Pancreas (tissue), 10 donors: ENCODE results near the gene SIX4. TPM values are rescaled to one million over a fixed set of nuclear protein-coding genes. Genes with fewer than 3 reads are reported as not detected.

Source experiments
- ATAC-seq, 4 donors: fragments of 200-7000 bp; cut with Tn5 transposase; one replicate each; pipeline versions ENCODE4 v1.8.0 to v1.9.1; 2020; ENCODE audit warnings: mild to moderate bottlenecking in 4 of 4, moderate library complexity in 4 of 4
- DNase-seq, 6 donors: peaks; one replicate each; pipeline ENCODE4 v3.0.0-alpha.2; 2020
- FAIRE-seq: peaks from 2 replicates; lab custom pipeline; 2012; peaks lifted over from hg19 to GRCh38; lab: Jason Lieb, UNC
- H3K27ac ChIP-seq, 4 donors: fragments of 200-600 bp; sonication (generic); 1 replicate in 3 of 4; 2 replicates in 1 of 4; pipeline versions ENCODE4 v1.5.0 to v1.8.0; 2020
- H3K27me3 ChIP-seq, 4 donors: fragments of 200-600 bp; one replicate each; pipeline ENCODE4 v1.8.0; 2021
- H3K36me3 ChIP-seq, 3 donors: fragments of 200-600 bp; sonication (generic) in 1 of 3; one replicate each; pipeline versions ENCODE4 v1.5.0 to v1.8.0; 2020 to 2021
- H3K4me1 ChIP-seq, 3 donors: fragments of 200-600 bp; one replicate each; pipeline ENCODE4 v1.8.0; 2021
- H3K4me3 ChIP-seq, 4 donors: fragments of 200-600 bp; sonication (generic) in 2 of 4; one replicate each; pipeline versions ENCODE4 v1.5.0 to v1.8.0; 2020 to 2021
- H3K9me3 ChIP-seq, 4 donors: fragments of 200-600 bp; one replicate each; pipeline ENCODE4 v1.8.0; 2021
- CTCF ChIP-seq, 4 donors: fragments of 200-600 bp; sonication (generic) in 3 of 4; IDR thresholded peaks; one replicate each; pipeline versions ENCODE4 v1.5.0 to v1.8.0; 2021; ENCODE audit warnings: antibody characterized with exemption in 4 of 4
- WGBS, 2 donors: extraction: QIAGEN DNeasy Blood & Tissue Kit; methylation state at CpG; one replicate each; pipeline ENCODE4 v1.1.7; 2013; 5-methylcytosine and 5-hydroxymethylcytosine counted together
- intact Hi-C, 3 donors: fragments of 100-400 bp; cut with DNase I; formaldehyde crosslinking; loops; one replicate each; pipeline versions ENCODE4 v1.11.1 to v1.14.2; 2022
- polyA plus RNA-seq, 2 donors: library from polyadenylated mRNA; stranded (reverse); fragments of 200-250 nt; gene quantifications; one replicate each; pipeline ENCODE4 v1.2.3, GENCODE V29; 2013
- total RNA-seq, 6 donors: library from RNA; stranded (reverse); fragmentation: NEBNext Ultra II Directional in 4 of 6; extraction: Animal tissue kit (Norgen Biotek cat#: 25700) in 4 of 6; gene quantifications; one replicate each; pipeline versions ENCODE4 v1.2.1 to v1.2.4, GENCODE V29; 2021 to 2023
- donor health status: healthy with polysubstance abuse.
- donor health status: DM: no; HTN: no; CAD: no; lungs with moderate emphysema.
- donor health status: DM: no; HTN: no; CAD: no.
- donor health status: control.
- donor health status: control.
- donor health status: Bipolar disorder and iron deficiency.
- donor health status: DM: yes; HTN: yes; CAD: no.
- donor health status: DM: no; HTN: no; CAD: no.
- donor health status: DM: no; HTN: no; CAD: no.
- donor health status: DM: yes; HTN: yes; CAD: no.

The SIX4 gene
- total and polyA plus RNA-seq, 8 donors, result 0.33 to 4.1 (median 2.2) TPM

- 0 to 1% methylated on average over 52 to 60 of the region's 60 CpGs for WGBS, 2 donors
- ATAC-seq, result peak; percentile 54 to 70 (median 63)
- no peak for FAIRE-seq
- Histone ChIP-seq H3K36me3 (no peaks in the 10 kb centered on the region), H3K9me3 (no peaks in the 10 kb centered on the region), H3K27me3 (no peaks in the 10 kb centered on the region), H3K4me1 (no peaks in the 10 kb centered on the region), H3K4me3 (peak overlapping the region; percentile 53 to 82 (median 71)), H3K27ac (peak overlapping the region in 3 of 4 donors; percentile 73 to 81 (median 79))
- peak; percentile 46 to 79 (median 60) for DNase-seq
- no peak for TF ChIP-seq CTCF (IDR thresholded peaks at IDR 0.05)
- intact Hi-C loops, result no loop called here
Measured at GRCh38 chr14:60722357-60723115, 1.6 kb downstream of the SIX4 start.

- Histone ChIP-seq H3K27me3 (no peaks in the 10 kb centered on the region), H3K36me3 (no peaks in the 10 kb centered on the region), H3K27ac (peak overlapping the region in 1 of 4 donors; percentile 79), H3K4me1 (no peaks in the 10 kb centered on the region), H3K4me3 (peak overlapping the region; percentile 53 to 82 (median 71)), H3K9me3 (no peaks in the 10 kb centered on the region)
- no peak for FAIRE-seq
- no peak for ATAC-seq
- peak in 1 of 6 donors; percentile 33 for DNase-seq
- no peak for TF ChIP-seq CTCF (IDR thresholded peaks at IDR 0.05)
- 0 to 1% methylated on average over 11 of the region's 11 CpGs for WGBS, 2 donors
- intact Hi-C loops, result no loop called here
Measured at GRCh38 chr14:60722107-60722356, 2.1 kb downstream of the SIX4 start.

GRCh38 chr14:60721326-60722106 is 2.6 kb downstream of the SIX4 start:
- Histone ChIP-seq H3K36me3 (no peaks in the 10 kb centered on the region), H3K27ac (peak overlapping the region in 1 of 4 donors; percentile 79), H3K4me3 (peak overlapping the region; percentile 53 to 82 (median 71)), H3K27me3 (no peaks in the 10 kb centered on the region), H3K4me1 (no peaks in the 10 kb centered on the region), H3K9me3 (no peaks in the 10 kb centered on the region)
- 5 to 11% methylated on average over 50 to 70 of the region's 70 CpGs for WGBS, 2 donors
- peak; percentile 8 to 17 (median 12) for TF ChIP-seq CTCF (IDR thresholded peaks at IDR 0.05)
- ATAC-seq (peak; percentile 56 to 73 (median 67)), FAIRE-seq (no peak), DNase-seq (peak; percentile 37 to 83 (median 52))
- intact Hi-C loops, result no loop called here

GRCh38 chr14:60720962-60721325 is 3.2 kb downstream of the SIX4 start:
- TF ChIP-seq CTCF (IDR thresholded peaks at IDR 0.05), result no peak
- Histone ChIP-seq H3K27me3 (no peaks in the 10 kb centered on the region), H3K9me3 (no peaks in the 10 kb centered on the region), H3K4me1 (no peaks in the 10 kb centered on the region), H3K36me3 (no peaks in the 10 kb centered on the region), H3K4me3 (peak overlapping the region in 2 of 4 donors; percentile 76 to 82), H3K27ac (no peak overlapping the region)
- FAIRE-seq (no peak), DNase-seq (no peak), ATAC-seq (no peak)
- intact Hi-C loops, result no loop called here
- 43 to 64% methylated on average over 4 of the region's 4 CpGs for WGBS, 2 donors
